Activated CD4-positive, alpha-beta T cell treated with anti-CD3 and anti-CD28 coated beads for 4 hours (primary cell): Measurements from ENCODE around the gene CCDC7.
"Not testable (repeated sequence)": the region's sequence is repeated elsewhere in the genome, so short reads cannot be mapped to it uniquely, and the experiment has no call there.

Experiments used
- DNase-seq, 2 donors: peaks; one replicate each; pipeline ENCODE4 v3.0.0-alpha.2; 2020

CCDC7 gene

DNA sequence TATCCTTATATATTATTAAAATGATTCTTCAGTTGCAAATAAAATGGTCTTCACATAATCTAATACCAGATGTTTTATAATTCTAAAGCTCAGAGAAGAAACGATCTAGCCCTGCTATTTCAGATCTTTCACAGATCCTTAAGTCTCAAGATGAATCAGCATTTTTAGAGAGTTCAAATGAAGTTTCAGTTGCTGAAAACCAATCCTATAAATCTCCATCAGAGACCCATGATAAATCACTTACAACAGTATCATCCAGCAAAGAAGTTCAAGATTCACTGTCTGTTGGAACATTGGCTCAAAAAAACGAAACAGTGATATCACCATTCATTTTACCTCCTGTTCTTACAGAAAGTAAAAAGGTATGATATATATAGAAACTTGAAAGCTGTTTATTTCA lies 137.0 kb downstream of the CCDC7 start:
- no peak for DNase-seq

DNA sequence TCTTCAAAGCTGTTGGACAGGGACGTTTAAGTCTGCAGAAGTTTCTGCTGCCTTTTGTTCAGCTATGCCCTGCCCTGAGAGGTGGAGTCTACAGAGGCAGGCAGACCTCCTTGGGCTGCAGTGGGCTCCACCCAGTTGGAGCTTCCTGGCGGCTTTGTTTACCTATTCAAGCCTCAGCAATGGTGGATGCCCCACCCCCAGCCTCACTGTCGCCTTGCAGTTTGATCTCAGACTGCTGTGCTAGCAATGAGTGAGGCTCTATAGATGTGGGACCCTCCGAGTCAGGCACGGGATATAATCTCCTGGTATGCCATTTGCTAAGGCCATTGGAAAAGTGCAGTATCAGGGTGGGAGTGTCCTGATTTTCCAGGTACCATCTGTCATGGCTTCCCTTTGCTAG lies 152.1 kb downstream of the CCDC7 start:
- DNase-seq: not testable (repeated sequence)

DNA sequence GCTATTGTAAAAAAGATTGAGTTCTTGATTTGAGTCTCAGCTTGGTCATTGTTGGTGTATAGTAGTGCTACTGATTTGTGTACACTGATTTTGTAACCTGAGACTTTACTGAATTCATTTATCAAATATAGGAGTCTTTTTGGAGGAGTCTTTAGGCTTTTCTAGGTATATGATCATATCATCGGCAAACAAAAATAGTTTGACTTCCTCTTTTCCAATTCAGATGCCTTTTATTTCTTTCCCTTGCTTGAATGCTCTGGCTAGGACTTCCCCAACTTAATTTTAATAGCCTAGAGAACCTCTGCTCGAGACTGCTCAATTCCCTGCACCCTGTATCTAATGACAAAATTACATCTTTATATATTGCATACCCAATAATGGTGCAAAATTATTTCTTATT lies 154.4 kb downstream of the CCDC7 start:
- no peak for DNase-seq

DNA sequence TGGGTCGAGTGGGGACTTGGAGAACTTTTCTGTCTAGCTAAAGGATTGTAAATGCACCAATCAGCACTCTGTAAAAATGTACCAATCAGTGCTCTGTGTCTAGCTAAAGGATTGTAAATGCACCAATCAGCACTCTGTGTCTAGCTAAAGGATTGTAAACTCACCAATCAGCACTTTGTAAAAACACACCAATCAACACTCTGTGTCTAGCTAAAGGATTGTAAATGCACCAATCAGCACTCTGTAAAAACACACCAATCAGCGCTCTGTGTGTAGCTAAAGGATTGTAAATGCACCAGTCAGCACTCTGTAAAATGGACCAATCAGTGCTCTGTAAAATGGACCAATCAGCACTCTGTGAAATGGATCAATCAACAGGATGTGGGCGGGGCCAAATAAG lies 155.6 kb downstream of the CCDC7 start:
- DNase-seq: not testable (repeated sequence)

DNA sequence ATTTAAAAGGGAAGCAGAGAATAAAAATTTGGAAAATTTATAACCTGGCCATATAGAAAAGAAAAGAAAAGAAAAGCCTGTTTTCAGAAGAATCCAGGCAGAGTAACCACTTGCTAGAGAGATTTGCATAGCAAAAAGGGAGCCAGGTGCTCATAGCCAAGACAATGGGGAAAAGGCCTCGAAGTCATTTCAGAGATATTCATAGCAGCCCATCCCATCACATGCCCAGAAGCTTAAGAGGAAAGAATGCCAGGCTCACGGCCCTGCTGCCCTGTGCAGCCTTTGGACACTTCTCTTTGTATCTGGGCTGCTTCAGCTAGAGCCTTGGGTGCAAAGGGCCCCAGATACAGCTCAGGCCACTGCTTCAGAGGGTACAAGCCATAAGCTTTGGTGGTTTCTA lies 159.8 kb downstream of the CCDC7 start:
- no peak for DNase-seq

DNA sequence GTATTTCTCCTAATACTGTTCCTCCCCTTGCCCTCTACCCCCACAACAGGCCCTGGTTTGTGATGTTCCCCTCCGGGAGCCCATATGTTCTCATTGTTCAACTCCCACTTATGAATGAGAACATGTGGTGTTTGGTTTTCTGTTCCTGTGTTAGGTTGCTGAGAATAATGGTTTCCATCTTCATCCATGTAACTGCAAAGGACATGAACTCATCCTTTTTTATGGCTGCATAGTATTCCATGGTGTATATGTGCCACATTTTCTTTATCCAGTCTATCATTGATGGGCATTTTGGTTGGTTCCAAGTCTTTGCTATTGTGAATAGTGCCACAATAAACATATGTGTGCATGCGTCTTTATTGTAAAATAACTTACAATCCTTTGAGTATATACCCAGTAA lies 164.6 kb downstream of the CCDC7 start:
- not testable (repeated sequence) for DNase-seq

DNA sequence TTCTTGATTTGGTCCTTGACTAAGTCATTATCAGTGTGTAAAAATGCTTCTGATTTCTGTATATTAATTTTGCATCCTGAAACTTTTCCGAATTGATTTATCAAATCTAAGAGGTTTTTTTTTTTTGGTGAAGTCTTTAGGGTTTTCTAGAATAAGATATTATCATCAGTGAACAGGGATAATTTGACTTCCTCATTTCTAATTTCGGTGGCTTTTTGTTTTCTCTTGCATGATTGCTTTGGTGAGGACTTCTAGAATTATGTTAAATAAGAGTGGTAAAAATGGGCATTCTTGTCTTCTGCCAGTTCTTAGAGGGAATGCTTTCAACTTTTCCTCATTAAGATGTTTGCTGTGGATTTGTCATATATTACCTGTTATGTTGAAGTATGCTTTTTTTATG lies 170.5 kb downstream of the CCDC7 start:
- DNase-seq: no peak

DNA sequence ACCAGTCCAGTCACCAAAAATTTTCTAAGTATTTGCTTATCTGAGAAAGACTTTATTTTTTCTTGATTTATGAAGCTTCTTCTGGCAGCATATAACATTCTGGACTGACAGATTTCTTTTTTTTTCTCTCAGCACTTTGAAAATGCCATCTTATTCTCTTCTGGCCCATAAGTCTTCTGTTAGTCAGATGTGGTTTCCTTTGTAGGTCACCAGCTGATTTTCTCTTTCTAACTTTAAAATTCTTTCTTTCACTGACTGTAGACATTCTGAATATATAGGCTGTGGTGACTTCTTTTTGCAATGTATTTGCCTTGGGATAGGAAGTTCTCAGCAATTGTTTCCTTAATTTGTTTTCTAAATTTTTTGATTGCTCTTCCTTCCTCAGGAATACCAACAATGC lies 172.5 kb downstream of the CCDC7 start:
- no peak for DNase-seq

DNA sequence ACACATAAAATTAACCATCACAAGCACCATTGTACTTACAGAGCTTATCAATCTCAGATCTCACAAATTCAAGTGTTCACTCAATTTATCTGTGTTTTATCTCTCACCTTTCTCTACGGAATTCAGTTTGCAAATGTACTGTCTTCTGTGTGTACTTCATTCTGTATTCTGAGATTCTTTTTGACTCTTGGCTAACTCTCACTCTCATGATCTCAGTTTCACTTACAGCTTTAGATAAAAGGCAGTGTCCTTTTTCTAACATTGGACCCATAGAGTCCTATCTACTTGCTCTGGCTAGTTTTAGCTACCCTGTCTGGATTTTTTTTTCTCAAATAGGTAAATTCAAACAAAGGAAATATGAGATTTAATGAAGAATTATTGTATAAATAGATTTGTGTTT lies 176.0 kb downstream of the CCDC7 start:
- DNase-seq: no peak

DNA sequence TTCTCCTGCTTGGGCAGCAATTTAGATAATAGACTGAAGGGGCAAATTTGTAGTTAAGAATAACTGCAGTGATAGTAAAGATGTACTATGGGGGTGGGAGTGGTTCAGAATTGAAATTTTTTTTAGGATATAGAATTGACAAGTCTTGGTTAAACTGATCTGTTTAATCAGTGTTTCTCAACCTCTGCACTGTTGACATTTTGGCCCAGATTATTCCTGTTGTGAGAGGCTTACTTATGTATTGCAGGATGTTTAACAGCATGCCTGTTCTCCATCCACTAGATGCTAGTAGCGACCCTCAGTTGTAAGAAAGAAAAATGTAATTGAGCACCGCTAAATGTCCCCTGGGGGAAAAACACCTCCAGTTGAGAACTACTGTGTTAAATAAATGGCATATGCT lies 176.5 kb downstream of the CCDC7 start:
- no peak for DNase-seq

DNA sequence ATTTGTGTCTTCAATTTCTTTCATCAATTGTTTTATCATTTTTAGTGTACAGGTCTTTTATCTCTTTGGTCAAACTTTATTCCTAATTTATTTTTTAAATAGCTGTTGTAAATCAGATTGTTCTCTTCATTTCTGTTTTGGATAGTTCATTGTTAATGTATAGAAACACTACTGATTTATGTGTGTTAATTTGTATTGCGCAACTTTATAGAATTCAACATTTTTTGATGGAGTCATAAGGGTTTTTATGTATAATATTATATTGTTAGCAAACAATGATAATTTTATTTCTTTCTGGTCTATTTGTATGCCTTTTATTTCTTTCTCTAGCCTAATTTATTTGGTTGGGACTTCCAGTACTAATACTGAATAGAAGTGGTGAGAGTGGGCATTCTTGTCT lies 181.2 kb downstream of the CCDC7 start:
- no peak for DNase-seq

DNA sequence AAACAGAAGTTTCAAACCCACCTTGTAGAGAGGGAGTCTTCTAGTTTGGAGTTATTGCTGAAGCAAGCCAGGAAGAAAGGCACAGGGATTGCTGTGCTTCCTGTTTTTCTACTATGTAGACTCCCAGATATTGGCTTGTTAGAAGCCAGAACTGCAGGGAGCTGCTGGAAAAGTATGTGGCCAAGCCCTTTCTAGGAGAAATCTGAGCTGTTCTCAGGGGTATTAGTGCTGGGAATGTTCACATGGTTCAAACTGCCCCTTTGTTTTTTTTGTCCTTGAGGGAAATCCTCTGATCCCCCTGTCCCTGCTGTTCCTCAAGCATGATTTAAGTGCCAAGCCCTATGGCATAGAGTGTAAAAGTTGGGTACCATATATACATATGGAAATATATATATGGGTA lies 184.0 kb downstream of the CCDC7 start:
- DNase-seq: no peak

DNA sequence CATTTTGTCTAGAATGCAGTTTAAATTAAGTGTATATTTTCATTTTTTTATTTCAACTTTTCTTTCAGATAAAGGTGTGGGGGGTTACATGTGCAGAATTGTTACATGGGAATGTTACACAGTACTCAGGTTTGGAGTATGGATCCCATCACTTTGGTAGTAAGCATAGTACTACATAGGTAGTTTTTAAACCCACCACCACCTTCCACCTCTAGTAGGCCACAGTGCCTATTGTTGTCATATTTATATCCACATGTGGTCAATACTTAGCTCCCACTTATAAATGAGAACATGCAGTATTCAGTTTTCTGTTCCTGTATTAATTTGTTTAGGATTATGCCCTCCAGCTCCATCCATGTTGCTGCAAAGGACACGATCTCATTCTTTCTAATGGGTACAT lies 200.6 kb downstream of the CCDC7 start:
- no peak for DNase-seq

DNA sequence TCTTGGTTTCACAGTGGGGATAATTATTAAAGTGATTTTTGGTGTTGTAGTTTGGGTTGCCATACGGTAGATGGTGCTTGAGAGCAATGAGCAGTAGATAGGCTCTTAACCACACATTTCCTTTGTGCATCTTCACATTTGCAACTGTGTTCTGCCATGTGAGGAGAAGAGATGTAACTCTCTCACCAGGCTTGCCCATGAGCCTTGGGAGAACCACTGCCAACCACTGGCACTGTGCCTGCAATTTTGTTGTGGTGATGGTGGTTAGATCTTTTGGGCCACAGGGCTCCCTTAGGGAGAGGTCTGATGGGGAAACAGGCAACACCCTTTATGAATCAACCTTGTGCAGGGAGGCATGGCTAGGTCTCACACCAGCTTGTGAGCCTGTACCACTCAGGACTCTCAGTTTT lies 204.3 kb downstream of the CCDC7 start:
- DNase-seq: no peak

DNA sequence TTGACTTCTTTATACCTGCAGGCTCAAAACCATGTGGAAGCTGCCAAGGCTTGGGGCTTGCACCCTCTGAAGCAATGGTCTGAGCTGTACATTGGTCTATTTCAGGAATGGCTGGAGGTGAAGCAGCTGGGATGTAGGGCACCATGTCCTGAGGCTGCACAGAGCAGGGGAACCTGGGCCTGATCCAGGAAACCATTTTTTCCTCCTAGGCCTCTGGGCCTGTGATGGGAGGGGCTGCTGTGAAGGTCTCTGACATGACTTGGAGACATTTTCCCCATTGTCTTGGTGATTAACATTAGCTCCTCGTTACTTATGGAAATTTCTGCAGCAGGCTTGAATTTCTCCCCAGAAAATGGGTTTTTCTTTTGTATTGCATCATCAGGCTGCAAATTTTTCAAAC lies 211.5 kb downstream of the CCDC7 start:
- DNase-seq: not testable (repeated sequence)

DNA sequence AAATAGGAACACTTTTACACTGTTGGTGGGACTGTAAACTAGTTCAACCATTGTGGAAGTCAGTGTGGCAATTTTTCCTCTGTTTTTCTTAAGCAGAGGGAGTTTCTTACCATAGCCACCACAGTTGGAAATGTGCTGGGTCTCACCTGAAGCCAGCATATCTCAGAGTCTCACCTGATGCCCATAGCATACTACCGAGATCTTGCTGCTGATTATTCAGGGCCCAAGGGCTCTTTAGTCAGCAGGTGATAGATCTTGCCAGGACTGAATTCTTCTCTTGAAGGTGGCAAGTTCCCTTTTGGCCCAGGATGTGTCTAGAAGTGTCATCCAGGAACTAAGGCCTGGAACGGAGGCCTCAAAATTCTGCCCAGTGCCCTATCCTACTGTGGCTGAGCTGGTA lies 215.4 kb downstream of the CCDC7 start:
- no peak for DNase-seq

DNA sequence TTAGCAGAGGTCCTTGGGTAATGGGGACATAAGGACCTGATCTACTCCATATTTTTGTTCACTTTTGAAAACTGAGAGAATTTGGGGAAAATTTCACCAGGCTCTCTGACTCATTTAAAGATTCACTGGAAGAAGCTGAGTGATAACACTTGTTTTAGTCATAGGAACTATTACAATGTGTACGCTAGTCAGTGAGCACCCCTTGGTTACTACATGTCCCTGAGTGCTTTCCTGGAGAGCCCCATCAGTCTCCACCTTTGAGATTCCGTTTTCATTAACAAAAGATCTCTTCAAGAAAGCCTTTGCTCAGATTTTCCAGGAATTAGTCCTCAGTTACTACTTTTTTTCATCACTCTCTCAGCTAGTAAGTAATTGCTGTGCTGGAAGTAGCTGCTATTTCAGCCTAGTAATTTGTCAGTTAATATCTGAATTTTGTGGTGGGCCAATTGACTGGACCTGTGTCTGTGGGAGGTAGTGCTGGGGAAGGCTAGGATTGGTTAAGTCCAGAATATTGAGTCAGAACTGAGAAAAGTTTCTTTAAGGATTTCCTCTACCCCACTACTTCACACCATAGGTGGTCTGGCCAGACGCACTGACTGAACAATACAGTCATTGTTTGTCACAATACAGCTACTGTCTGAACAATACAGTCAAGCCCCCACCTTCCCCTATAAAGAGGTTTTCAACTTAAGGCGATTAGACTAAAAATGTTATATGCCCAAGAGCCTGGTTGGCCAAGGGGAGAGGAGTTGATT lies 235.0 kb downstream of the CCDC7 start:
- no peak for DNase-seq

DNA sequence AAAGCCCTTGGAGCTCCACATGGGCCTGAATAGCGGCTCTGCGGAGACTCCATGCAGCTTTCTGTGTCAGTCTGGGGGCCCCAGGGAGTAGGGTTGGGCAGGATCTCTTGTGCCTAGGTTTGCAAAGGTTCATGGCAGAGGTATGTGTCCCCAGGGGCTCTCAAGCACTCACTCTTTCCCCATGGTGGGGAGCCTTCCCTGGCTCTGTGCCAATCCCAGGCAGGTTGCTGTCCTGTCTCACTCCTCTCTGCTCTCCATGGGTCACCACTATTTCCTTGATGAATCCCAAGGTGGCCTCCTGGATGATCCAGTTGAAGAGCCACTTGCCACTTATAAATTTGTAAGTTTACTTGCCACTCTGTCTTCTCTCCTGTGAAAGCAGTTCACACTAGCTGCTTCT lies 238.4 kb downstream of the CCDC7 start:
- no peak for DNase-seq

DNA sequence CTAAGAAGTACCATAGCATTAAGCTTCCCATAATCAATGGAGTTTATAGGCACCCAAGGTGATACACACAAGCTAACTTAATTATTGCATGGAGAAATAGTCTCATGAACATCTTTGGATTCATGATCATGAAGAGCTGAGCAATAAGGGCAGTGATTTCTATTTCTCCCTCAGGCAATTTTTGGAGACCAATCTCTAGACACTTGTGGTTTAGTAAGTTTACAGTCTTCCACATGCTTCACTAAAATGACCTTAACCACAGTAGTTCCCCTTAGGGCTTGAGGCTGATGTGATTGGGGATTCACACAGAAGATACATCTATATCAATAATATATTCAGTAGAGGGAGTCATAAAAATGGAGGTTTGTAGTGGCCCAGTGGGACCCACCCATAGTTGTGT lies 241.2 kb downstream of the CCDC7 start:
- no peak for DNase-seq

DNA sequence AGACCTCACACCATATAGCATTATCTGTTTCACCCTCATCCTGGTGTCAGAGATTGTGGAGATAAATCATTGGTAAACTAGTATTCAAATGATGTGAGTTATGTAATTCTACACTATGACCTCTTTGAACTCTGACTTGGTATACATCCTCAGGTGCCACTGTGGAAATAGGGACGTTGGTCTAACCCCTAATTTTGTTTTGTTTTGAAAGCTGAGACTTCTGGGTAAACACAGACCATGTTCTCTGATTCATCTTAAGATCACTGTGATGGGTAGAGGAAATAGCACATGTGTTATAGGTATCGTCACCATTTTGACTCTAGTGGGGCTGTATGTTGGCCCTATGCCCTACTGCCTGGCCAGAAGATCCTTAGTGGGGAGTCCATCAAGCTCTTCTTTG lies 241.6 kb downstream of the CCDC7 start:
- DNase-seq: no peak

DNA sequence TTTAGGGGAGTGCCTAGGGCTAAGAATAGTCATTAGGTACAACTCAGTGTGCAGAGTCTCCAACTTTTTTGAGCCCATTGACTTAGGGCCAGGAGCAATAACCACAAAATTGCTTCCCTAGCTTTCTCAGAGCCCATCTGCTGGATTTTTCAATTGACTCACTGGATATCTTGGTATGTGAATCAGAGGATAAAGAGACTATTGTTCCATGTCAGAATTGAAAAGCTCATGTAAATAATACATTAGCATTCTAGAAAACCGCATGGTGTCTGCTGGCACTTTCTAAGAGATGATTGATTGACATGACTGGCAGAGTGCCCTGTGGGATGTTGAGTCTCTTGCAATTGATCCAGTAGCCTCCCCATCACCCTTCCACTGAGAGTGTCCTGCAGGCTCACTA lies 246.2 kb downstream of the CCDC7 start:
- DNase-seq: no peak

DNA sequence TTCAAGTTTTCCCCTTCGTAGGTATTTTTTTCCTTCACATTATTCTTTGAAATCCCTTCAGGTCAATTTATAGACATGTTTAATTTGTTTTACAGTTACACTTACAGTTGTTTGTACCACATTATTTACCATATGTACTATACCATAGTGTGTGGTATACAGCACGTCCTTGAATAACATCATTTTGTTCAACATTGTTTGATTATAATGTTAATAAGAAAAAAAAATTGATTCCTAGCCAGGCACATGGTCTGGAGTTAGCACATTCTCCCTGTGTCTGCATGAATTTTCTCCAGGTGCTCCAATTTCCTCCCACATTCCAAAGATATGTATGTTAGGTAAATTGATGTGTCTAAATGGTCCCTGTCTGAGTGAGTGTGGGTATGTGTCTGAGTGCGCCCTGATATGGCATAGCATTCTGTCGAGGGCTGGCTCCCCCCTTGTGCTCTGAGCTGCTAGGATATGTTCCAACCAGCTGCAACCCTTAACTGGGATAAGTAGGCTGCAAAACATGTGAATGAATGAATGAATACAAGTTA lies 247.6 kb downstream of the CCDC7 start:
- no peak for DNase-seq

DNA sequence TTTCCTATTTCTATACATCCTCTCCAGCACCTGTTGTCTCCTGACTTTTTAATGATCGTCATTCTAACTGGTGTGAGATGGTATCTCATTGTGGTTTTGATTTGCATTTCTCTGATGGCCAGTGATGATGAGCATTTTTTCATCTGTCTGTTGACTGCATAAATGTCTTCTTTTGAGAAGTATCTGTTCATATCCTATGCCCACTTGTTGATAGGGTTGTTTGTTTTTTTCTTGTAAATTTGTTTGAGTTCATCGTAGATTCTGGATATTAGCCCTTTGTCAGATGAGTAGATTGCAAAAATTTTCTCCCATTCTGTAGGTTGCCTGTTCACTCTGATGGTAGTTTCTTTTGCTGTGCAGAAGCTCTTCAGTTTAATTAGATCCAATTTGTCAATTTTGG lies 253.7 kb downstream of the CCDC7 start:
- DNase-seq: not testable (repeated sequence)

DNA sequence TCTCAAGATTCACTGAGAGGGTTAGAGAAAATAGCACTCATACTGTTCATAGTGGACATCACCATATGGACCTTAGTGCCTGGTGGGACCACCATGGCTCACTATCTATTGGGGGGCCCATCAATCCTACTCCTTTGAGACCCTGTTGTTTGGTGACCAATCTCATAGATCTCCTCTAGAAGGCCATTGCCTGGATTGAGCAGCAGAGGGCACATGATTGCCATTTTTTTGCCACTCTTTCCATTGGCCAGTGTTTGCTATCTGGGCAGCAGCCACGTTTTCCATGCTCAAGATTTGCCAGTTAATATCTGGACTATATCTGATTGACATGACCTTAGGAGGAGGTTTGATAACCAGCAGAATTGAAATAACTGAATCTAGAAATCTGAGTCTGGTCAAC lies 267.6 kb downstream of the CCDC7 start:
- no peak for DNase-seq

DNA sequence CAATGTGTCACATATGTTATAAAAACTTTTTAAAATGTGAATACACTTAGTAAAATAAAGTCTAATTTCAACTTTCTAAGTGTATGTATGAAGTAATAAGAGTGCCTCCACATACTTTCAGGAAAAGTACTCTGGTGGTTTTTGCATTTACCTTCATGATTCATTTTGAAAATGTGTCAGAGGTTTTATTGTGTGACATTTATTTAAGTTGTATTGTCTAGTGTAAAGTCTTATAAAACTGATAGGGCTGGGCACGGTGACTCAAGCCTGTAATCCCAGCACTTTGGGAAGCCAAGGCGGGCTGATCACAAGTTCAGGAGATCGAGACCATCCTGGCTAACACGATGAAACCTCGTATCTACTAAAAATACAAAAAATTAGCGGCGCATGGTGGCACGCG lies 285.6 kb downstream of the CCDC7 start:
- DNase-seq: no peak
